Measurements from ENCODE around the gene CBX4.

CBX4 gene

DNA sequence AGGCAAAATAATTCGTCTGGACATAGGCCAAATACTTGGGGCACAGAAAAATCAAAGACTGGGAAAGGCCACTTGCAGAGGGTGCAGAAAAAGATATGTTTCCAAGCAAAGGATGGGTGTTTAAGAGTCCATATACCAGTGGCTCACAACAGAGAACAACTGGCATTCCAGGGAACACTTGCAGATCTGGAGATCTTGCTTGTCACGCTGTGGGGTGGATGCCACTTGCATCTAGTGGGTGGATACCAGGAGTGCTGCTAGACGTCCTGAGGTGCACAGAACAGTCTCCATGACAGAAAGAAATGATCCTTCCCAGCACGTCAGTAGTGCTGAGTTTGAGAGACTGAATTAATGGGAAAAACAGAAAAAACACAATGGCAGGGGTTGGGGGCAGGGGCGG lies 50.8 kb downstream of the CBX4 start:
- no peak for DNase-seq (ENCODE audit: low read depth in 2 of 2)

- no peak for DNase-seq (ENCODE audit: low read depth in 2 of 2)
Observed at GRCh38 chr17:79786930-79787643, 52.2 kb downstream of the CBX4 start.

- no peak for DNase-seq (ENCODE audit: low read depth in 2 of 2)
Observed at GRCh38 chr17:79785900-79786810, 53.1 kb downstream of the CBX4 start.

DNA sequence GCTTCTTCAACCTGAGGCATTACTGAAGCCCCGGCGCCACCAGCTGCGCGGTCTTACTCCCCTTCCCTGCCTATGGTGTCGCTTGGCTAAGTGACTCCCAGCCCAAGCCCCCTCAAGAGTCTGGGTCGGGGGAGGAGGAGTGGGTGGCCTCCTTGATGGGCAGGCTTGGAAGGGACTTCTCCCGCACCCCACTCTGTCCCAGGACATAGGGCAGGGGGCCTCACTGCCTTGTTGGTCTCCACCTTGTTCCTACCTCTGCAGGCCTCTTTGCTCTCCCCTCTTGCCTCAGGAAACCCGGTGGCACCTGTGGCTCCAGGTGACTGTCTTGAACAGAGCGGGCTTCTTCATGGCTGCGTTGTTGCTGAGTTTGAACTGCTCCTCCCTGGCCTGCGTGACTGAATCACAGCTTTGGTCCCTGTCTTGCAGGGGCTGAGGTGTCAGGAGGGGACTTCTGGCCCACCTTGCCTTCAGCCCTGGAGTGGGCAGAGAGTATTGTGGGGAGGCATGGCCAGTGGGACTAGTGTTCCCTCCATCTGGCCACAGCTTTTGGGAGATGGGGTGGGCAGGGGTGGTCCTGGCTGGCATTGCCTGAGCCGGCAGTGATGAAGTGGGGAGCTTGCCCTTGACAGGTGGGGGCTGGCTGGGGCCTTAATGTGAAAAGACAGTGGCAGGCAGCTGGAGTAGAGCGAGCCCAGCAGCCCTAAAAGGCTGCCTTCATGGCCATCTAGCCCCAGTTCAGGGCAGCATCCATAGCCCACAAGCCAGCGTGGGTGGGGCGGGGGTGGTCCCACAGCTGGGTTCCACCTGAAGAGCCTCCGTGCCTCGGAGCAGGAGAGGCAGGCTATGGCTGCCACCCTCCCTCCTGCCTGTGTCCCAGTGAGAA lies 54.0 kb downstream of the CBX4 start:
- no peak for DNase-seq (ENCODE audit: low read depth in 2 of 2)

- no peak for DNase-seq (ENCODE audit: low read depth in 2 of 2)
Observed at GRCh38 chr17:79784353-79785016, 54.8 kb downstream of the CBX4 start.

- no peak for DNase-seq (ENCODE audit: low read depth in 2 of 2)
Observed at GRCh38 chr17:79783891-79784290, 55.3 kb downstream of the CBX4 start.

All from stimulated activated CD4-positive, alpha-beta T cell treated with anti-CD3 and anti-CD28 coated beads, Interleukin-4, amount 100 ng/mL, for 48 hours (primary cell).